Measurements from ENCODE around the gene PLXNA4.

PLXNA4 gene

GRCh38 chr7:132355048-132355447 is 221.2 kb downstream of the PLXNA4 start:
- DNase-seq (ENCODE audit: low read depth) = no peak
- no peak overlapping the region for H3K4me3 ChIP-seq (ENCODE audit: low read depth, low read length)
- no peak for TF ChIP-seq CTCF (IDR thresholded peaks at IDR 0.05; ENCODE audit: low read depth, low read length, missing control alignments)

- no peak for TF ChIP-seq CTCF (IDR thresholded peaks at IDR 0.05; ENCODE audit: low read depth, low read length, missing control alignments)
- no peak overlapping the region for H3K4me3 ChIP-seq (ENCODE audit: low read depth, low read length)
- DNase-seq (ENCODE audit: low read depth) = no peak
These were observed 221.7 kb downstream of the PLXNA4 start for GRCh38 chr7:132354527-132354926.

- TF ChIP-seq CTCF (IDR thresholded peaks at IDR 0.05; ENCODE audit: low read depth, low read length, missing control alignments) = no peak
- no peak overlapping the region for H3K4me3 ChIP-seq (ENCODE audit: low read depth, low read length)
- DNase-seq (ENCODE audit: low read depth) = no peak
These were observed 222.3 kb downstream of the PLXNA4 start for GRCh38 chr7:132353936-132354335.

GRCh38 chr7:132352800-132353199 is 223.5 kb downstream of the PLXNA4 start:
- DNase-seq (ENCODE audit: low read depth) = no peak
- no peak overlapping the region for H3K4me3 ChIP-seq (ENCODE audit: low read depth, low read length)
- TF ChIP-seq CTCF (IDR thresholded peaks at IDR 0.05; ENCODE audit: low read depth, low read length, missing control alignments) = no peak

GRCh38 chr7:132351954-132352499 is 224.2 kb downstream of the PLXNA4 start:
- DNase-seq (ENCODE audit: low read depth) = no peak
- no peak overlapping the region for H3K4me3 ChIP-seq (ENCODE audit: low read depth, low read length)
- no peak for TF ChIP-seq CTCF (IDR thresholded peaks at IDR 0.05; ENCODE audit: low read depth, low read length, missing control alignments)

GRCh38 chr7:132350741-132351140 is 225.5 kb downstream of the PLXNA4 start:
- H3K4me3 ChIP-seq (ENCODE audit: low read depth, low read length) = no peak overlapping the region
- no peak for TF ChIP-seq CTCF (IDR thresholded peaks at IDR 0.05; ENCODE audit: low read depth, low read length, missing control alignments)
- no peak for DNase-seq (ENCODE audit: low read depth)

- DNase-seq (ENCODE audit: low read depth) = no peak
- H3K4me3 ChIP-seq (ENCODE audit: low read depth, low read length) = no peak overlapping the region
- TF ChIP-seq CTCF (IDR thresholded peaks at IDR 0.05; ENCODE audit: low read depth, low read length, missing control alignments) = no peak
These were observed 227.2 kb downstream of the PLXNA4 start for GRCh38 chr7:132349075-132349474.
